GM12878 (cell line): ENCODE measurements around the gene FGF14. TPM values are rescaled to one million over a fixed set of nuclear protein-coding genes. Genes with fewer than 3 reads are reported as not detected.

ENCODE experiments used
- ATAC-seq: fragments of 200-7000 bp; cut with Tn5 transposase; 3 replicates; pipeline ENCODE4 v1.9.1; 2020; ENCODE audit warnings: mild to moderate bottlenecking, moderate library complexity
- BruUV-seq: library from RNA; stranded (reverse); fragments of 400-500 nt; replicated peaks from 2 replicates; lab custom pipeline; 2021; lab: Mats Ljungman, UMichigan
- CTCF ChIA-PET: fragments of 300-600 bp; sonication (Branson Sonifier 250); formaldehyde crosslinking; extraction: SDS; loops from one replicate; lab custom pipeline; 2021; ENCODE audit warnings: inconsistent platforms; lab: Yijun Ruan, JAX
- POLR2A ChIA-PET: fragments of 350-600 bp; formaldehyde crosslinking; extraction: SDS; loops from one replicate; lab custom pipeline; 2021; ENCODE audit warnings: inconsistent platforms; lab: Charles Lee
- RAD21 ChIA-PET: fragments of 300-600 bp; sonication (Branson Sonifier 250); formaldehyde crosslinking; loops from one replicate; lab custom pipeline; 2023; ENCODE audit warnings: antibody characterized with exemption; ENCODE audit not compliant: unreplicated experiment; lab: Charles Lee
- SMC1A ChIA-PET: fragments of 300-600 bp; sonication (Branson Sonifier 250); formaldehyde crosslinking; loops from one replicate; lab custom pipeline; 2023; ENCODE audit not compliant: unreplicated experiment, uncharacterized antibody; lab: Charles Lee
- DNase-seq: peaks from one replicate; pipeline ENCODE4 v3.0.0-alpha.2; 2011; ENCODE audit warnings: low read depth, low spot score
- FAIRE-seq: peaks from 3 replicates; lab custom pipeline; 2011; peaks lifted over from hg19 to GRCh38; lab: Jason Lieb, UNC
- H2AFZ ChIP-seq: 2 replicates; pipeline ENCODE4 v1.6.0; 2011; ENCODE audit warnings: low read depth, low read length, control low read depth; ENCODE audit not compliant: control insufficient read depth
- H3K27ac ChIP-seq: 2 replicates; pipeline ENCODE4 v1.5.1; 2011; ENCODE audit warnings: control low read depth; ENCODE audit not compliant: control insufficient read depth, insufficient read depth
- H3K27me3 ChIP-seq, 2 experiments: replicated peaks in 1 of 2; 2 replicates each; pipeline versions ENCODE4 v1.6.0 to v1.6.1; 2011; ENCODE audit warnings: low read length in 1 of 2; ENCODE audit not compliant: control insufficient read depth in 2 of 2, insufficient read depth in 2 of 2
- H3K36me3 ChIP-seq, 2 experiments: 2 replicates each; pipeline ENCODE4 v1.5.1; 2011; ENCODE audit warnings: low read length in 1 of 2; ENCODE audit not compliant: control insufficient read depth in 2 of 2, insufficient read depth in 2 of 2
- H3K4me1 ChIP-seq: 2 replicates; pipeline ENCODE4 v1.6.1; 2011; ENCODE audit warnings: mild to moderate bottlenecking, low read length, moderate library complexity, mixed read lengths; ENCODE audit not compliant: control insufficient read depth, insufficient read depth
- H3K4me2 ChIP-seq: 2 replicates; pipeline ENCODE4 v1.6.0; 2011; ENCODE audit warnings: control low read depth; ENCODE audit not compliant: control insufficient read depth, insufficient read depth
- H3K4me3 ChIP-seq: fragments of 200-600 bp; sonication (generic); 2 replicates; pipeline ENCODE4 v1.5.1; 2016
- H3K79me2 ChIP-seq: 2 replicates; pipeline ENCODE4 v1.6.0; 2011; ENCODE audit warnings: low read length; ENCODE audit not compliant: control insufficient read depth, insufficient read depth
- H3K9ac ChIP-seq: 2 replicates; pipeline ENCODE4 v1.8.0; 2011; ENCODE audit warnings: low read length, control low read depth, mixed read lengths; ENCODE audit not compliant: control insufficient read depth, insufficient read depth
- H3K9me3 ChIP-seq: replicated peaks from 3 replicates; pipeline ENCODE4 v1.5.1; 2011; ENCODE audit warnings: mild to moderate bottlenecking, low read length; ENCODE audit not compliant: control insufficient read depth, insufficient read depth
- H4K20me1 ChIP-seq: 2 replicates; pipeline ENCODE4 v1.6.0; 2011; ENCODE audit not compliant: control insufficient read depth, insufficient read depth
- CBX3 ChIP-seq: fragments of 200-600 bp; sonication (generic); IDR thresholded peaks from 2 replicates; pipeline ENCODE4 v1.6.1; 2016; ENCODE audit warnings: low read depth, borderline replicate concordance
- CBX5 ChIP-seq: sonication (generic); IDR thresholded peaks from 2 replicates; pipeline ENCODE4 v1.6.1; 2016; ENCODE audit warnings: low read depth, moderate library complexity, mild to moderate bottlenecking, inconsistent platforms
- CEBPB ChIP-seq, 2 experiments: fragments of 150-350 bp in 1 of 2; IDR thresholded peaks; 2 replicates each; pipeline ENCODE4 v1.6.1; 2012 to 2014; ENCODE audit warnings: low read depth in 2 of 2, low read length in 2 of 2, borderline replicate concordance in 1 of 2, inconsistent platforms in 1 of 2
- CEBPZ ChIP-seq: fragments of 150-350 bp; IDR thresholded peaks from 2 replicates; pipeline ENCODE4 v1.6.1; 2016; ENCODE audit warnings: low read depth, low read length
- CHD2 ChIP-seq: IDR thresholded peaks from 2 replicates; pipeline ENCODE4 v1.6.1; 2011; ENCODE audit warnings: low read depth, low read length, improper control_type of control experiment, borderline replicate concordance
- E2F8 ChIP-seq: fragments of 450-650 bp; IDR thresholded peaks from 2 replicates; pipeline ENCODE4 v1.6.1; 2018; ENCODE audit warnings: mild to moderate bottlenecking, low read depth, moderate library complexity; ENCODE audit not compliant: partially characterized antibody
- MYC ChIP-seq: IDR thresholded peaks from 2 replicates; pipeline ENCODE4 v1.6.1; 2011; ENCODE audit warnings: mild to moderate bottlenecking, low read length, moderate library complexity, inconsistent platforms; ENCODE audit not compliant: insufficient read depth, insufficient replicate concordance, insufficient read length, severe bottlenecking
- NFXL1 ChIP-seq: fragments of 450-650 bp; IDR thresholded peaks from 2 replicates; pipeline ENCODE4 v1.6.1; 2017; ENCODE audit warnings: antibody characterized with exemption, mild to moderate bottlenecking, borderline replicate concordance
- PRDM15 ChIP-seq: fragments of 450-650 bp; formaldehyde crosslinking; IDR thresholded peaks from 2 replicates; pipeline ENCODE4 v1.4.0; 2020; ENCODE audit warnings: mild to moderate bottlenecking, moderate library complexity
- SIN3A ChIP-seq: IDR thresholded peaks from 2 replicates; pipeline ENCODE4 v1.6.1; 2012; ENCODE audit warnings: low read depth, low read length, improper control_type of control experiment
- SMAD5 ChIP-seq: IDR thresholded peaks from 2 replicates; pipeline ENCODE4 v1.6.1; 2016; ENCODE audit warnings: antibody characterized with exemption, low read depth
- TCF7 ChIP-seq: IDR thresholded peaks from 2 replicates; pipeline ENCODE4 v1.6.1; 2014; ENCODE audit warnings: antibody characterized with exemption, borderline replicate concordance
- WGBS: methylation state at CpG from one replicate; pipeline ENCODE4 v1.1.6; 2016; ENCODE audit warnings: low lambda C conversion rate; ENCODE audit not compliant: insufficient replicate concordance, insufficient coverage; ENCODE audit errors: missing lambda C conversion rate; 5-methylcytosine and 5-hydroxymethylcytosine counted together
- in situ Hi-C: fragments of 300-500 bp; cut with MboI; formaldehyde crosslinking; loops from 9 replicates; pipeline ENCODE4 v1.14.3; 2018; ENCODE audit warnings: mixed read lengths
- intact Hi-C: fragments of 100-400 bp; cut with micrococcal nuclease; formaldehyde crosslinking; loops from one replicate; pipeline ENCODE4 v1.14.2; 2022; ENCODE audit not compliant: unreplicated experiment
- polyA plus RNA-seq, 11 experiments: library from polyadenylated mRNA; depleted of rRNA in 4 of 11; unstranded in 6 of 11; stranded (reverse) in 5 of 11; fragments of >200 nt; fragmentation: Nextera tagmentation in 4 of 11; fragmentation: Illumina TruSeq in 1 of 11; extraction: Ambion mirVana in 4 of 11; extraction: Trizol in 1 of 11; gene quantifications; 1 replicate in 1 of 11; 2 replicates in 10 of 11; pipeline versions ENCODE4 v1.2.1 to v1.2.3, GENCODE V29; 2011 to 2016; ENCODE audit warnings: inconsistent platforms in 2 of 11, missing spikeins in 2 of 11, low read depth in 1 of 11
- total RNA-seq, 4 experiments: library from RNA; depleted of rRNA in 3 of 4; stranded (reverse); fragments of >200 nt in 3 of 4; fragmentation: Illumina TruSeq in 1 of 4; extraction: Trizol in 1 of 4; gene quantifications; 2 replicates each; pipeline versions ENCODE4 v1.2.1 to v1.2.3, GENCODE V29; 2013 to 2021

The FGF14 gene
- total and polyA plus RNA-seq, 10 of the 15 experiments (the other 5 are each of a cell fraction or from before 2014, with no cell fraction given) = under 0.01 to 0.44 (median 0.04) TPM

GRCh38 chr13:101830035-101830434 is 571.8 kb downstream of the FGF14 start:
- Histone ChIP-seq H3K4me1 (no peaks in the 10 kb centered on the region), H3K4me3 (no peak overlapping the region), H3K9me3 (no peaks in the 10 kb centered on the region), H3K27ac (no peak overlapping the region), H4K20me1 (no peaks in the 10 kb centered on the region), H3K36me3 (no peaks in the 10 kb centered on the region), H3K9ac (no peak overlapping the region), H3K27me3 (no peaks in the 10 kb centered on the region), H3K4me2 (no peak overlapping the region), H3K79me2 (no peaks in the 10 kb centered on the region), H2AFZ (no peak overlapping the region)
- no TSS peak for BruUV-seq
- ChIA-PET CTCF (no interaction called here), RAD21 (no interaction called here), POLR2A (no interaction called here), SMC1A (no interaction called here)
- no peak for FAIRE-seq
- no peak for TF ChIP-seq CEBPZ
- TF ChIP-seq MYC = no peak
- TF ChIP-seq NFXL1 = no peak
- TF ChIP-seq CHD2 = no peak
- no peak for TF ChIP-seq CBX5
- TF ChIP-seq SIN3A = no peak
- no peak for TF ChIP-seq PRDM15
- TF ChIP-seq SMAD5 = no peak
- TF ChIP-seq CEBPB (IDR thresholded peaks at IDR 0.05; ENCODE audit: borderline replicate concordance in 1 of 2, low read depth in 2 of 2, low read length in 2 of 2) = no peak
- TF ChIP-seq E2F8 = no peak
- no peak for TF ChIP-seq CBX3
- TF ChIP-seq TCF7 = no peak
- no peak for ATAC-seq
- intact Hi-C loops (no loop called here), in situ Hi-C loops (no loop called here)
- 0% methylated on average over 2 of the region's 2 CpGs for WGBS
- DNase-seq = no peak
